HepG2 (cell line): ENCODE measurements around the gene LRSAM1. TPM values are rescaled to one million over a fixed set of nuclear protein-coding genes. Genes with fewer than 3 reads are reported as not detected.

Source experiments
- ATAC-seq: fragments of 200-7000 bp; cut with Tn5 transposase; 3 replicates; pipeline ENCODE4 v1.9.1; 2020; ENCODE audit warnings: mild to moderate bottlenecking, moderate library complexity
- BruUV-seq: library from RNA; stranded (reverse); fragments of 400-500 nt; replicated peaks from 2 replicates; lab custom pipeline; 2021; lab: Mats Ljungman, UMichigan
- CTCF ChIA-PET: fragments of 300-600 bp; formaldehyde crosslinking; extraction: SDS; loops from one replicate; lab custom pipeline; 2021; ENCODE audit warnings: low total read pairs, inconsistent platforms, low intra/inter-chr PET ratio; lab: Yijun Ruan, JAX
- POLR2A ChIA-PET: fragments of 350-600 bp; sonication (Branson Sonifier 250); formaldehyde crosslinking; loops from one replicate; lab custom pipeline; 2020; ENCODE audit warnings: antibody characterized with exemption, inconsistent platforms; lab: Yijun Ruan, JAX
- DNase-seq: peaks from one replicate; pipeline ENCODE4 v3.0.0-alpha.2; 2015; ENCODE audit warnings: low spot score
- FAIRE-seq: peaks from 3 replicates; lab custom pipeline; 2011; peaks lifted over from hg19 to GRCh38; lab: Jason Lieb, UNC
- H2AFZ ChIP-seq: one replicate; pipeline ENCODE4 v1.6.1; 2011; ENCODE audit warnings: low read length, inconsistent platforms
- H3K27ac ChIP-seq: fragments of 300-600 bp; 3 replicates; pipeline ENCODE4 v1.8.0; 2011; ENCODE audit warnings: mixed run types, mild to moderate bottlenecking, mixed read lengths, low read length, inconsistent platforms; ENCODE audit not compliant: insufficient read depth; ENCODE audit errors: extremely low read length
- H3K27me3 ChIP-seq, 2 experiments: fragments of 200-600 bp in 1 of 2; 2 replicates in 1 of 2; 3 replicates in 1 of 2; pipeline versions ENCODE4 v1.6.0 to v1.8.0; 2011; ENCODE audit warnings: low read length in 2 of 2, mild to moderate bottlenecking in 2 of 2, moderate library complexity in 2 of 2, inconsistent platforms in 1 of 2; ENCODE audit not compliant: insufficient read depth in 2 of 2, control insufficient read depth in 1 of 2
- H3K36me3 ChIP-seq, 2 experiments: fragments of 200-600 bp in 1 of 2; replicated peaks in 1 of 2; 2 replicates in 1 of 2; 3 replicates in 1 of 2; pipeline versions ENCODE4 v1.5.1 to v1.8.0; 2011; ENCODE audit warnings: low read length in 2 of 2, inconsistent platforms in 1 of 2; ENCODE audit not compliant: insufficient read depth in 2 of 2, control insufficient read depth in 1 of 2
- H3K4me1 ChIP-seq: 2 replicates; pipeline ENCODE4 v1.5.1; 2012; ENCODE audit warnings: low read length, inconsistent platforms; ENCODE audit not compliant: insufficient read depth
- H3K4me2 ChIP-seq: 2 replicates; pipeline ENCODE4 v1.6.0; 2011; ENCODE audit warnings: low read depth, low read length, inconsistent platforms
- H3K4me3 ChIP-seq, 3 experiments: fragments of 200-600 bp in 1 of 3; sonication (generic), shearing (Covaris generic) in 1 of 3; replicated peaks in 1 of 3; 2 replicates each; pipeline ENCODE4 v1.5.1; 2011 to 2016; ENCODE audit warnings: low read length in 3 of 3, inconsistent platforms in 2 of 3, low read depth in 2 of 3, mild to moderate bottlenecking in 2 of 3, control low read depth in 1 of 3, mixed read lengths in 1 of 3; ENCODE audit not compliant: insufficient read depth in 1 of 3
- H3K79me2 ChIP-seq: one replicate; pipeline ENCODE4 v1.6.1; 2011; ENCODE audit warnings: low read length, inconsistent platforms; ENCODE audit not compliant: insufficient read depth
- H3K9ac ChIP-seq: 2 replicates; pipeline ENCODE4 v1.6.0; 2011; ENCODE audit warnings: mild to moderate bottlenecking, low read depth, low read length, inconsistent platforms; ENCODE audit not compliant: insufficient read depth
- H3K9me3 ChIP-seq: 2 replicates; pipeline ENCODE4 v1.5.1; 2012; ENCODE audit warnings: mild to moderate bottlenecking, low read length
- H4K20me1 ChIP-seq: 2 replicates; pipeline ENCODE4 v1.6.0; 2011; ENCODE audit warnings: inconsistent platforms, mild to moderate bottlenecking, low read length, moderate library complexity; ENCODE audit not compliant: insufficient read depth
- AKAP8 ChIP-seq: sonication (generic); formaldehyde crosslinking; IDR thresholded peaks from 2 replicates; pipeline ENCODE4 v1.5.1; 2020; ENCODE audit warnings: mild to moderate bottlenecking, missing genetic modification reagents
- ARHGAP35 ChIP-seq: sonication (generic); formaldehyde crosslinking; IDR thresholded peaks from 2 replicates; pipeline ENCODE4 v1.9.0; 2022; ENCODE audit warnings: mild to moderate bottlenecking, inconsistent platforms, moderate library complexity, missing genetic modification reagents, borderline replicate concordance
- ATAD3A ChIP-seq: sonication (generic); formaldehyde crosslinking; IDR thresholded peaks from 2 replicates; pipeline ENCODE4 v1.4.0; 2020; ENCODE audit warnings: missing genetic modification reagents
- ATF3 ChIP-seq: sonication (generic); formaldehyde crosslinking; IDR thresholded peaks from 2 replicates; pipeline ENCODE4 v1.4.0; 2020; ENCODE audit warnings: missing genetic modification reagents
- ETV5 ChIP-seq: IDR thresholded peaks from 2 replicates; pipeline ENCODE4 v1.6.1; 2018; ENCODE audit warnings: missing biosample characterization, missing genetic modification reagents, inconsistent platforms, borderline replicate concordance
- HES4 ChIP-seq: sonication (generic); formaldehyde crosslinking; IDR thresholded peaks from 2 replicates; pipeline ENCODE4 v1.9.0; 2021; ENCODE audit warnings: mild to moderate bottlenecking, missing genetic modification reagents, borderline replicate concordance
- HOXD1 ChIP-seq: sonication (generic); formaldehyde crosslinking; IDR thresholded peaks from 2 replicates; pipeline ENCODE4 v1.5.0; 2020; ENCODE audit warnings: missing genetic modification reagents
- PATZ1 ChIP-seq: sonication (generic); formaldehyde crosslinking; IDR thresholded peaks from 2 replicates; pipeline ENCODE4 v1.4.0; 2020; ENCODE audit warnings: missing genetic modification reagents
- SMARCC2 ChIP-seq: fragments of 450-650 bp; IDR thresholded peaks from 2 replicates; pipeline ENCODE4 v1.6.1; 2017; ENCODE audit warnings: antibody characterized with exemption, mild to moderate bottlenecking
- SP4 ChIP-seq: sonication (generic); formaldehyde crosslinking; IDR thresholded peaks from 2 replicates; pipeline ENCODE4 v1.8.1; 2023; ENCODE audit warnings: mild to moderate bottlenecking, missing genetic modification reagents
- SYNCRIP ChIP-seq: fragments of 200-400 bp; formaldehyde crosslinking; IDR thresholded peaks from 2 replicates; pipeline ENCODE4 v1.6.1; 2018; ENCODE audit warnings: mild to moderate bottlenecking, low read depth, low read length; ENCODE audit not compliant: insufficient read depth
- TARDBP ChIP-seq: sonication (generic); formaldehyde crosslinking; IDR thresholded peaks from 2 replicates; pipeline ENCODE4 v1.8.0; 2022; ENCODE audit warnings: mild to moderate bottlenecking, missing genetic modification reagents
- TOPORS ChIP-seq: sonication (generic); formaldehyde crosslinking; IDR thresholded peaks from 2 replicates; pipeline ENCODE4 v1.8.0; 2023; ENCODE audit warnings: mild to moderate bottlenecking, missing genetic modification reagents
- ZFP82 ChIP-seq: sonication (generic); formaldehyde crosslinking; IDR thresholded peaks from 2 replicates; pipeline ENCODE4 v1.5.1; 2020; ENCODE audit warnings: mild to moderate bottlenecking, missing genetic modification reagents, borderline replicate concordance
- ZFYVE20 ChIP-seq: sonication (generic); formaldehyde crosslinking; IDR thresholded peaks from 2 replicates; pipeline ENCODE4 v1.8.0; 2023; ENCODE audit warnings: low read depth, mild to moderate bottlenecking, moderate library complexity, missing genetic modification reagents, borderline replicate concordance
- ZNF260 ChIP-seq: sonication (generic); formaldehyde crosslinking; IDR thresholded peaks from 2 replicates; pipeline ENCODE4 v1.4.0; 2020; ENCODE audit warnings: missing genetic modification reagents, low read depth, mild to moderate bottlenecking, borderline replicate concordance
- ZNF296 ChIP-seq: sonication (generic); formaldehyde crosslinking; conservative IDR thresholded peaks from 2 replicates; pipeline ENCODE4 v1.5.0; 2020; ENCODE audit warnings: mild to moderate bottlenecking, missing genetic modification reagents
- ZNF496 ChIP-seq: sonication (generic); formaldehyde crosslinking; IDR thresholded peaks from 2 replicates; pipeline ENCODE4 v1.8.1; 2023; ENCODE audit warnings: mild to moderate bottlenecking, moderate library complexity, missing genetic modification reagents; ENCODE audit not compliant: insufficient replicate concordance
- ZNF530 ChIP-seq: sonication (generic); formaldehyde crosslinking; IDR thresholded peaks from 2 replicates; pipeline ENCODE4 v1.5.0; 2020; ENCODE audit warnings: low read depth, mild to moderate bottlenecking, missing genetic modification reagents
- ZNF629 ChIP-seq: sonication (generic); formaldehyde crosslinking; conservative IDR thresholded peaks from 2 replicates; pipeline ENCODE4 v1.5.0; 2020; ENCODE audit warnings: missing genetic modification reagents
- ZNF761 ChIP-seq: sonication (generic); formaldehyde crosslinking; conservative IDR thresholded peaks from 2 replicates; pipeline ENCODE4 v1.4.0; 2020; ENCODE audit warnings: mild to moderate bottlenecking, missing genetic modification reagents
- ZNF883 ChIP-seq: sonication (generic); formaldehyde crosslinking; IDR thresholded peaks from 2 replicates; pipeline ENCODE4 v1.5.1; 2020; ENCODE audit warnings: mild to moderate bottlenecking, missing genetic modification reagents; ENCODE audit errors: not compliant biosample characterization
- WGBS: methylation state at CpG from one replicate; pipeline ENCODE4 v1.1.6; 2017; ENCODE audit warnings: low lambda C conversion rate; 5-methylcytosine and 5-hydroxymethylcytosine counted together
- in situ Hi-C: cut with HindIII; loops from 2 replicates; pipeline ENCODE4 v1.10.0; 2017; ENCODE audit warnings: low pct_unique_long_range_greater_than_20kb; ENCODE audit not compliant: extremely low pct_ligation_motif_present
- intact Hi-C: fragments of 100-400 bp; cut with micrococcal nuclease; formaldehyde crosslinking; loops from one replicate; pipeline ENCODE4 v1.10.0; 2022; ENCODE audit not compliant: unreplicated experiment
- polyA plus RNA-seq, 8 experiments: library from polyadenylated mRNA; depleted of rRNA in 3 of 8; stranded (reverse) in 7 of 8; unstranded in 1 of 8; fragments of >200 nt; fragmentation: Illumina TruSeq in 4 of 8; extraction: Trizol in 4 of 8; gene quantifications; 2 replicates each; pipeline versions ENCODE4 v1.2.1 to v1.2.3, GENCODE V29; 2011 to 2016; ENCODE audit warnings: low read depth in 4 of 8, missing spikeins in 1 of 8, mixed read lengths in 1 of 8; ENCODE audit not compliant: insufficient read depth in 1 of 8
- total RNA-seq, 5 experiments: library from RNA; depleted of rRNA; stranded (reverse); fragments of >200 nt; fragmentation: Illumina TruSeq; extraction: Trizol; gene quantifications; 2 replicates each; pipeline ENCODE4 v1.2.3, GENCODE V29; 2016; ENCODE audit warnings: low read depth in 1 of 5

Gene LRSAM1
- total and polyA plus RNA-seq, 2 of the 13 experiments (the other 11 are each of a cell fraction or from before 2014, with no cell fraction given): 8.7 to 10.2 TPM

- no peak for TF ChIP-seq TARDBP (CRISPR knock-in tag)
- no peak for TF ChIP-seq ATF3
- TF ChIP-seq ZNF883: no peak
- peak; percentile 84 for TF ChIP-seq ZNF629 (CRISPR knock-in tag)
These were observed 88.1 kb downstream of the LRSAM1 start (continued) for GRCh38 chr9:127539259-127539981.

- POLR2A ChIA-PET: no interaction called here
- WGBS: 95% methylated on average over 10 of the region's 15 CpGs
- no peak for FAIRE-seq
- Histone ChIP-seq H3K27me3 (no peaks in the 10 kb centered on the region), H3K4me2 (no peak overlapping the region), H3K27ac (no peak overlapping the region), H4K20me1 (peaks cover 14% of the 10 kb centered on the region), H3K4me1 (peaks cover 7% of the 10 kb centered on the region), H3K36me3 (peaks cover 0 to 2% of the 10 kb centered on the region in 2 experiments; a peak in 2 of 5 replicates), H3K9ac (no peak overlapping the region), H2AFZ (no peak overlapping the region), H3K79me2 (peaks cover 36% of the 10 kb centered on the region), H3K4me3 (no peak overlapping the region), H3K9me3 (no peaks in the 10 kb centered on the region)
- no peak for DNase-seq
- CTCF ChIA-PET: no interaction called here
- ATAC-seq: no peak
- in situ Hi-C loops (no loop called here), intact Hi-C loops (no loop called here)
- no TSS peak for BruUV-seq
- TF ChIP-seq ZNF496 (CRISPR knock-in tag): no peak
- TF ChIP-seq SYNCRIP: no peak
- no peak for TF ChIP-seq AKAP8 (CRISPR knock-in tag)
- no peak for TF ChIP-seq SMARCC2
- TF ChIP-seq SP4 (CRISPR knock-in tag): no peak
- no peak for TF ChIP-seq ZFYVE20 (CRISPR knock-in tag)
- TF ChIP-seq PATZ1 (CRISPR knock-in tag): no peak
- TF ChIP-seq HOXD1 (CRISPR knock-in tag): no peak
- TF ChIP-seq HES4 (CRISPR knock-in tag): no peak
- TF ChIP-seq TOPORS (CRISPR knock-in tag): no peak
- no peak for TF ChIP-seq ZNF260 (CRISPR knock-in tag)
- no peak for TF ChIP-seq ARHGAP35 (CRISPR knock-in tag)
- no peak for TF ChIP-seq ZFP82
- no peak for TF ChIP-seq ETV5 (CRISPR knock-in tag)
- TF ChIP-seq ZNF296 (CRISPR knock-in tag): no peak
- no peak for TF ChIP-seq ATAD3A (CRISPR knock-in tag)
- no peak for TF ChIP-seq ZNF761 (CRISPR knock-in tag)
- no peak for TF ChIP-seq ZNF530
These were observed 88.8 kb downstream of the LRSAM1 start for GRCh38 chr9:127539982-127540663.
